HepG2 (cell line): ENCODE data around the gene DDX20. TPM values are rescaled to one million over a fixed set of nuclear protein-coding genes. Genes with fewer than 3 reads are reported as not detected.
A peak's percentile ranks its signal among the peaks of the same experiment; 100 is the strongest.

Experiments used
- BRCA1 ChIP-seq: sonication (generic); formaldehyde crosslinking; IDR thresholded peaks from 2 replicates; pipeline ENCODE4 v1.4.0; 2020; ENCODE audit warnings: missing genetic modification reagents
- KAT7 ChIP-seq: IDR thresholded peaks from 2 replicates; pipeline ENCODE4 v1.6.1; 2018; ENCODE audit warnings: borderline replicate concordance, missing compliant biosample characterization
- MAF1 ChIP-seq: sonication (generic); formaldehyde crosslinking; IDR thresholded peaks from 2 replicates; pipeline ENCODE4 v1.5.0; 2020; ENCODE audit warnings: missing genetic modification reagents, borderline replicate concordance
- MAX ChIP-seq: IDR thresholded peaks from 2 replicates; pipeline ENCODE4 v1.6.1; 2012; ENCODE audit warnings: inconsistent platforms
- MBNL3 ChIP-seq: fragments of 250-450 bp; sonication (Bioruptor Pico); conservative IDR thresholded peaks from 2 replicates; pipeline ENCODE4 v1.8.0; 2022; ENCODE audit warnings: mild to moderate bottlenecking, inconsistent platforms
- MEIS2 ChIP-seq: sonication (generic); formaldehyde crosslinking; IDR thresholded peaks from 2 replicates; pipeline ENCODE4 v1.9.0; 2021; ENCODE audit warnings: mild to moderate bottlenecking, missing genetic modification reagents
- MXI1 ChIP-seq: IDR thresholded peaks from 3 replicates; pipeline ENCODE4 v1.6.1; 2012; ENCODE audit warnings: low read depth, low read length, inconsistent platforms, borderline replicate concordance
- REL ChIP-seq: sonication (generic); formaldehyde crosslinking; conservative IDR thresholded peaks from 2 replicates; pipeline ENCODE4 v1.8.0; 2022; ENCODE audit warnings: mild to moderate bottlenecking, missing genetic modification reagents, moderate library complexity
- YEATS2 ChIP-seq: sonication (generic); formaldehyde crosslinking; IDR thresholded peaks from 2 replicates; pipeline ENCODE4 v1.4.0; 2020; ENCODE audit warnings: missing genetic modification reagents, borderline replicate concordance
- ZBTB4 ChIP-seq: sonication (generic); formaldehyde crosslinking; IDR thresholded peaks from 2 replicates; pipeline ENCODE4 v1.4.0; 2020; ENCODE audit warnings: missing genetic modification reagents, mild to moderate bottlenecking, borderline replicate concordance
- ZBTB7A ChIP-seq: sonication (generic); formaldehyde crosslinking; IDR thresholded peaks from 2 replicates; pipeline ENCODE4 v1.8.0; 2022; ENCODE audit warnings: mild to moderate bottlenecking, missing genetic modification reagents
- ZNF180 ChIP-seq: sonication (generic); formaldehyde crosslinking; IDR thresholded peaks from 2 replicates; pipeline ENCODE4 v1.4.0; 2020; ENCODE audit warnings: low read depth, missing genetic modification reagents, borderline replicate concordance
- ZNF451 ChIP-seq: sonication (generic); formaldehyde crosslinking; IDR thresholded peaks from 2 replicates; pipeline ENCODE4 v1.5.0; 2020; ENCODE audit warnings: mild to moderate bottlenecking, missing genetic modification reagents
- ZNF577 ChIP-seq: sonication (generic); formaldehyde crosslinking; IDR thresholded peaks from 2 replicates; pipeline ENCODE4 v1.4.0; 2020; ENCODE audit warnings: mild to moderate bottlenecking, low read depth, missing genetic modification reagents, borderline replicate concordance
- ZNF776 ChIP-seq: sonication (generic); formaldehyde crosslinking; IDR thresholded peaks from 2 replicates; pipeline ENCODE4 v1.4.0; 2020; ENCODE audit warnings: mild to moderate bottlenecking, missing genetic modification reagents
- ZNF83 ChIP-seq: sonication (generic); formaldehyde crosslinking; IDR thresholded peaks from 2 replicates; pipeline ENCODE4 v1.4.0; 2020; ENCODE audit warnings: missing genetic modification reagents, mild to moderate bottlenecking, borderline replicate concordance
- polyA plus RNA-seq, 8 experiments: library from polyadenylated mRNA; depleted of rRNA in 3 of 8; stranded (reverse) in 7 of 8; unstranded in 1 of 8; fragments of >200 nt; fragmentation: Illumina TruSeq in 4 of 8; extraction: Trizol in 4 of 8; gene quantifications; 2 replicates each; pipeline versions ENCODE4 v1.2.1 to v1.2.3, GENCODE V29; 2011 to 2016; ENCODE audit warnings: low read depth in 4 of 8, missing spikeins in 1 of 8, mixed read lengths in 1 of 8; ENCODE audit not compliant: insufficient read depth in 1 of 8
- total RNA-seq, 5 experiments: library from RNA; depleted of rRNA; stranded (reverse); fragments of >200 nt; fragmentation: Illumina TruSeq; extraction: Trizol; gene quantifications; 2 replicates each; pipeline ENCODE4 v1.2.3, GENCODE V29; 2016; ENCODE audit warnings: low read depth in 1 of 5
- TF ChIP-seq, protein P1 (sequence below): sonication (generic); formaldehyde crosslinking; IDR thresholded peaks from 2 replicates; pipeline ENCODE4 v1.4.0; 2020; ENCODE audit warnings: mild to moderate bottlenecking, low read depth, missing genetic modification reagents
- TF ChIP-seq, protein P2 (sequence below), 2 experiments: sonication (generic) in 1 of 2; formaldehyde crosslinking in 1 of 2; IDR thresholded peaks; 2 replicates each; pipeline versions ENCODE4 v1.4.0 to v1.6.1; 2016 to 2020; ENCODE audit warnings: borderline replicate concordance in 1 of 2, low read depth in 1 of 2, mild to moderate bottlenecking in 1 of 2, missing genetic modification reagents in 1 of 2

Gene DDX20
- total and polyA plus RNA-seq, 2 of the 13 experiments (the other 11 are each of a cell fraction or from before 2014, with no cell fraction given): 4.0 to 14.3 TPM

DNA sequence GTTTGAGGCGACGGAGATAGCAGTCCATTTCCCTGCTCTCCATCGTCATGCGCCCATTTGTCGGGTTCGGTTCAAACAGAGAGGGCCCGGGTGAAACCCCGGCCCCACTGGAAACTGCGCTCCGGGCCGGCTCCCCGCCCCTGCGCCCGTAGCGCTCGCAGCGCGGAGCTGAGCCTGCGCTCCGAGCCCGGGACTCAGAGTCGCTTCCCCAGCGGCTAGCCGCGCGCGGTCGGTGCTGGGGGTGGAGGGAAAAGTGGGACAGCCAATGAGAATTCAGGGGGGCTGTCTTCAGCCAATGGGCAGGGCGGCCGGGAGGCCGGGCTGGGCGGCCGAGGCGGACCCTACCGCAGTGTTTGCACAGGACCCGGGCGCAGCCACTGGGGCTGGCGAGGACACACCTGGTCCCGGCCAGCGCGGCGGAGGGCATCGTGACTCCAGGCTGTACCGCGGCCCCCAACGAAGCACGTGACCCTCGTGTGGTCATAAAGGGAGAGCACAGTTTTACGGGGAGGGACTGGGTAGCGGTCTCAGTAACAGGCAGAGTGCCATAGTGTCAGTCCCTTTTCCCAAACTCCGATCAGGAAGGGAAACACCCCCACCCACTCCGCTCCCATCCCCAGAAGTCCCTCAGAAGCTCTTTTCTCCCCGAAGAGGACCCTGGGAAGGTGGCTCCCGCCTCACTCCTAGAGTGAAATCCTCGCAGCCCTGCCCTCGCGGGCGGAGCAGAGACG is 16.3 kb upstream of the DDX20 start, which contains the start of gene INKA2 (continued):
- peak; percentile 89; the same call in 1 of the 2 replicates for TF ChIP-seq REL (CRISPR knock-in tag)
- TF ChIP-seq MAX: peak; percentile 96
- no peak for TF ChIP-seq ZNF180
- TF ChIP-seq ZBTB7A (CRISPR knock-in tag): 0 out of 2 replicates have a peak, but pooled peaks have one; percentile 51
- TF ChIP-seq ZBTB4 (CRISPR knock-in tag): peak; percentile 41; the same call in 1 of the 2 replicates
- TF ChIP-seq, protein P1, sequence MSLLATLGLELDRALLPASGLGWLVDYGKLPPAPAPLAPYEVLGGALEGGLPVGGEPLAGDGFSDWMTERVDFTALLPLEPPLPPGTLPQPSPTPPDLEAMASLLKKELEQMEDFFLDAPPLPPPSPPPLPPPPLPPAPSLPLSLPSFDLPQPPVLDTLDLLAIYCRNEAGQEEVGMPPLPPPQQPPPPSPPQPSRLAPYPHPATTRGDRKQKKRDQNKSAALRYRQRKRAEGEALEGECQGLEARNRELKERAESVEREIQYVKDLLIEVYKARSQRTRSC (CRISPR knock-in tag): no peak
- TF ChIP-seq ZNF451 (CRISPR knock-in tag): peak; percentile 92
- peak; percentile 75 for TF ChIP-seq ZNF776 (CRISPR knock-in tag)
- TF ChIP-seq BRCA1: peak; percentile 94
- TF ChIP-seq, protein P2, sequence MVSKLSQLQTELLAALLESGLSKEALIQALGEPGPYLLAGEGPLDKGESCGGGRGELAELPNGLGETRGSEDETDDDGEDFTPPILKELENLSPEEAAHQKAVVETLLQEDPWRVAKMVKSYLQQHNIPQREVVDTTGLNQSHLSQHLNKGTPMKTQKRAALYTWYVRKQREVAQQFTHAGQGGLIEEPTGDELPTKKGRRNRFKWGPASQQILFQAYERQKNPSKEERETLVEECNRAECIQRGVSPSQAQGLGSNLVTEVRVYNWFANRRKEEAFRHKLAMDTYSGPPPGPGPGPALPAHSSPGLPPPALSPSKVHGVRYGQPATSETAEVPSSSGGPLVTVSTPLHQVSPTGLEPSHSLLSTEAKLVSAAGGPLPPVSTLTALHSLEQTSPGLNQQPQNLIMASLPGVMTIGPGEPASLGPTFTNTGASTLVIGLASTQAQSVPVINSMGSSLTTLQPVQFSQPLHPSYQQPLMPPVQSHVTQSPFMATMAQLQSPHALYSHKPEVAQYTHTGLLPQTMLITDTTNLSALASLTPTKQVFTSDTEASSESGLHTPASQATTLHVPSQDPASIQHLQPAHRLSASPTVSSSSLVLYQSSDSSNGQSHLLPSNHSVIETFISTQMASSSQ (IDR thresholded peaks at IDR 0.05; ENCODE audit: low read depth): no peak
- TF ChIP-seq, protein P2 (CRISPR knock-in tag; IDR thresholded peaks at IDR 0.05; ENCODE audit: borderline replicate concordance): peak; percentile 23
- no peak; the same call in 1 of the 2 replicates for TF ChIP-seq ZNF577 (CRISPR knock-in tag)
- peak; percentile 46; the same call in 1 of the 3 replicates for TF ChIP-seq MXI1
- TF ChIP-seq MEIS2 (CRISPR knock-in tag): peak; percentile 79; the same call in 1 of the 2 replicates
- TF ChIP-seq MBNL3 (CRISPR knock-in tag): no peak
- TF ChIP-seq ZNF83 (CRISPR knock-in tag): peak; percentile 96
- no peak for TF ChIP-seq KAT7 (CRISPR knock-in tag)
- TF ChIP-seq YEATS2 (CRISPR knock-in tag): 0 out of 2 replicates have a peak, but pooled peaks have one; percentile 38
- peak; percentile 86; the same call in 1 of the 2 replicates for TF ChIP-seq MAF1
